ENCODE measurements around the gene MYO19.
A peak's percentile ranks its signal among the peaks of the same experiment; 100 is the strongest.

MYO19 gene

GRCh38 chr17:36534840-36535668, at the start of gene MYO19, which contains the start of gene PIGW:
Gene MYO19, minus strand, starts transcription at chr17:36534868. Its CDS starts 2,330 bp downstream, at chr17:36532538.
Gene PIGW, plus strand, starts transcription at chr17:36534987. Its CDS starts 2,115 bp downstream, at chr17:36537102.
- DNase-seq (ENCODE audit: low read depth): peak; percentile 59

- no peak for DNase-seq (ENCODE audit: low read depth)
These were observed 49.1 kb upstream of the MYO19 start for GRCh38 chr17:36583787-36584186.

- no peak for DNase-seq (ENCODE audit: low read depth)
These were observed 44.0 kb upstream of the MYO19 start for GRCh38 chr17:36578671-36579070.

GRCh38 chr17:36576793-36577192, 42.1 kb upstream of the MYO19 start:
- DNase-seq (ENCODE audit: low read depth): no peak

GRCh38 chr17:36575028-36575427, 40.4 kb upstream of the MYO19 start:
- DNase-seq (ENCODE audit: low read depth): no peak

- no peak for DNase-seq (ENCODE audit: low read depth)
These were observed 31.4 kb upstream of the MYO19 start for GRCh38 chr17:36566081-36566480.

GRCh38 chr17:36553459-36553858, 18.8 kb upstream of the MYO19 start:
- DNase-seq (ENCODE audit: low read depth): no peak

- DNase-seq (ENCODE audit: low read depth): no peak
These were observed 16.1 kb upstream of the MYO19 start for GRCh38 chr17:36550491-36551417.

GRCh38 chr17:36547776-36548175, 13.1 kb upstream of the MYO19 start:
- no peak for DNase-seq (ENCODE audit: low read depth)

GRCh38 chr17:36546418-36547093, 11.9 kb upstream of the MYO19 start:
- DNase-seq (ENCODE audit: low read depth): no peak

- DNase-seq (ENCODE audit: low read depth): peak; percentile 91
These were observed 11.1 kb upstream of the MYO19 start for GRCh38 chr17:36545465-36546417.

GRCh38 chr17:36545077-36545464, 10.4 kb upstream of the MYO19 start:
- no peak for DNase-seq (ENCODE audit: low read depth)

GRCh38 chr17:36544307-36545076, 9.8 kb upstream of the MYO19 start, which contains the start of gene GGNBP2:
Gene GGNBP2, plus strand, starts transcription at chr17:36544919. Its CDS starts 806 bp downstream, at chr17:36545725.
- DNase-seq (ENCODE audit: low read depth): peak; percentile 76

- DNase-seq (ENCODE audit: low read depth): no peak
These were observed 9.3 kb upstream of the MYO19 start for GRCh38 chr17:36544044-36544306.

- DNase-seq (ENCODE audit: low read depth): no peak
These were observed 8.1 kb upstream of the MYO19 start for GRCh38 chr17:36542755-36543154.

GRCh38 chr17:36540696-36541095, 6.0 kb upstream of the MYO19 start:
- no peak for DNase-seq (ENCODE audit: low read depth)

GRCh38 chr17:36535669-36536081, 1.0 kb upstream of the MYO19 start:
- no peak for DNase-seq (ENCODE audit: low read depth)

GRCh38 chr17:36533935-36534839, 481 bp downstream of the MYO19 start:
- no peak for DNase-seq (ENCODE audit: low read depth)

GRCh38 chr17:36532435-36532975, 2.2 kb downstream of the MYO19 start:
- no peak for DNase-seq (ENCODE audit: low read depth)

All from stimulated activated CD8-positive, alpha-beta memory T cell treated with anti-CD3 and anti-CD28 coated beads, Interleukin-15, amount 100 ng/mL, for 1 hour (primary cell).